Liver (tissue), 3 donors: ENCODE data around the gene NF1.

ENCODE experiments used
- ATF3 ChIP-seq: IDR thresholded peaks from 2 replicates; pipeline ENCODE4 v1.6.1; 2016; ENCODE audit warnings: antibody characterized with exemption
- CTCF ChIP-seq: fragments of 150-350 bp; IDR thresholded peaks from 2 replicates; pipeline ENCODE4 v1.5.1; 2017; ENCODE audit warnings: improper control_type of control experiment, low read depth, low read length; ENCODE audit not compliant: missing input control
- GABPA ChIP-seq, 2 donors: IDR thresholded peaks in 1 of 2; conservative IDR thresholded peaks in 1 of 2; 2 replicates each; pipeline ENCODE4 v1.6.1; 2016; ENCODE audit warnings: antibody characterized with exemption in 2 of 2, mild to moderate bottlenecking in 1 of 2, moderate library complexity in 1 of 2
- RAD21 ChIP-seq, 2 donors: IDR thresholded peaks; 2 replicates each; pipeline ENCODE4 v1.6.1; 2016; ENCODE audit warnings: antibody characterized with exemption in 2 of 2, mild to moderate bottlenecking in 2 of 2
- SP1 ChIP-seq: IDR thresholded peaks from 2 replicates; pipeline ENCODE4 v1.6.1; 2018; ENCODE audit warnings: antibody characterized with exemption, mild to moderate bottlenecking
- TAF1 ChIP-seq: conservative IDR thresholded peaks from 2 replicates; pipeline ENCODE4 v1.6.1; 2016; ENCODE audit warnings: antibody characterized with exemption, mild to moderate bottlenecking
- YY1 ChIP-seq: IDR thresholded peaks from 2 replicates; pipeline ENCODE4 v1.6.1; 2016; ENCODE audit warnings: antibody characterized with exemption, mild to moderate bottlenecking
- TF ChIP-seq, protein P1 (sequence below): IDR thresholded peaks from 2 replicates; pipeline ENCODE4 v1.6.1; 2016; ENCODE audit warnings: antibody characterized with exemption, mild to moderate bottlenecking
- TF ChIP-seq, protein P2 (sequence below): IDR thresholded peaks from 2 replicates; pipeline ENCODE4 v1.6.1; 2016; ENCODE audit warnings: antibody characterized with exemption
- donor health status: healthy.
- donor health status: healthy.

DNA sequence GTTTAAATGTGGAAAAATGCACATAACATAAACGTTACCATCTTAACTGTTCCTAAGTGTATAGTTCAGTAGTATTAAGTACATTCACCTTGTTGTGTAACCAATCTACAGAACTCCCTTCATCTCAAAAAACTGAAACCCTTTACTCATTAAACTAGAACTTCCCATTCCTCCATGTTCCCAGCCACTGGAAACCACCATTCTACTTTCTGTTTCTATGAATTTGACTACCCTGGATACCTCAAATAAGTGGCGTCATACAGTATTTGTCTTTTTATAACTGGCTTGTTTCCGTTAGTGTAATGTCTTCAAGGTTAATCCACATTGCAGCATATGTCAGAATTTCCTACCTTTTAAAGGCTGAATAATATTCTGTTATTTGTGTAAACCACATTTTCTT is 38.2 kb downstream of the NF1 start:
- TF ChIP-seq, protein P1, sequence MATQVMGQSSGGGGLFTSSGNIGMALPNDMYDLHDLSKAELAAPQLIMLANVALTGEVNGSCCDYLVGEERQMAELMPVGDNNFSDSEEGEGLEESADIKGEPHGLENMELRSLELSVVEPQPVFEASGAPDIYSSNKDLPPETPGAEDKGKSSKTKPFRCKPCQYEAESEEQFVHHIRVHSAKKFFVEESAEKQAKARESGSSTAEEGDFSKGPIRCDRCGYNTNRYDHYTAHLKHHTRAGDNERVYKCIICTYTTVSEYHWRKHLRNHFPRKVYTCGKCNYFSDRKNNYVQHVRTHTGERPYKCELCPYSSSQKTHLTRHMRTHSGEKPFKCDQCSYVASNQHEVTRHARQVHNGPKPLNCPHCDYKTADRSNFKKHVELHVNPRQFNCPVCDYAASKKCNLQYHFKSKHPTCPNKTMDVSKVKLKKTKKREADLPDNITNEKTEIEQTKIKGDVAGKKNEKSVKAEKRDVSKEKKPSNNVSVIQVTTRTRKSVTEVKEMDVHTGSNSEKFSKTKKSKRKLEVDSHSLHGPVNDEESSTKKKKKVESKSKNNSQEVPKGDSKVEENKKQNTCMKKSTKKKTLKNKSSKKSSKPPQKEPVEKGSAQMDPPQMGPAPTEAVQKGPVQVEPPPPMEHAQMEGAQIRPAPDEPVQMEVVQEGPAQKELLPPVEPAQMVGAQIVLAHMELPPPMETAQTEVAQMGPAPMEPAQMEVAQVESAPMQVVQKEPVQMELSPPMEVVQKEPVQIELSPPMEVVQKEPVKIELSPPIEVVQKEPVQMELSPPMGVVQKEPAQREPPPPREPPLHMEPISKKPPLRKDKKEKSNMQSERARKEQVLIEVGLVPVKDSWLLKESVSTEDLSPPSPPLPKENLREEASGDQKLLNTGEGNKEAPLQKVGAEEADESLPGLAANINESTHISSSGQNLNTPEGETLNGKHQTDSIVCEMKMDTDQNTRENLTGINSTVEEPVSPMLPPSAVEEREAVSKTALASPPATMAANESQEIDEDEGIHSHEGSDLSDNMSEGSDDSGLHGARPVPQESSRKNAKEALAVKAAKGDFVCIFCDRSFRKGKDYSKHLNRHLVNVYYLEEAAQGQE: no peak
- TF ChIP-seq, protein P2, sequence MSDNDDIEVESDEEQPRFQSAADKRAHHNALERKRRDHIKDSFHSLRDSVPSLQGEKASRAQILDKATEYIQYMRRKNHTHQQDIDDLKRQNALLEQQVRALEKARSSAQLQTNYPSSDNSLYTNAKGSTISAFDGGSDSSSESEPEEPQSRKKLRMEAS: no peak
- TF ChIP-seq SP1 (no peak), CTCF (no peak), YY1 (no peak), RAD21 (IDR thresholded peaks at IDR 0.05) (no peak), GABPA (IDR thresholded peaks at IDR 0.05 in 1 of 2, conservative IDR thresholded peaks at IDR 0.05 in 1 of 2) (no peak), TAF1 (no peak), ATF3 (no peak)
